ENCODE data around the gene C19orf67.

GRCh38 chr19:14115756-14116155, 30.2 kb upstream of the C19orf67 start:
- no peak for TF ChIP-seq POLR2A (IDR thresholded peaks at IDR 0.05)
- no peak for TF ChIP-seq CTCF (IDR thresholded peaks at IDR 0.05 in 4 of 5, conservative IDR thresholded peaks at IDR 0.05 in 1 of 5)
